ENCODE results near the gene LSR. TPM values are rescaled to one million over a fixed set of nuclear protein-coding genes. Genes with fewer than 3 reads are reported as not detected.

Gene LSR
- total RNA-seq, 1 experiment from 2014 or later = 152 TPM

- Mint-ChIP-seq H3K36me3 (ENCODE audit: insufficient read depth in 1 of 3, low read depth in 3 of 3) (peaks cover 48 to 71% (median 65%) of the 10 kb centered on the region in 3 experiments), H3K4me1 (peaks cover 37 to 39% of the 10 kb centered on the region in 2 experiments), H3K27me3 (ENCODE audit: low read depth) (no peaks in the 10 kb centered on the region; the same call in 1 of the 2 replicates), H3K4me3 (peak overlapping the region; percentile 34 to 51; a peak in 2 of 5 replicates), H3K27ac (no peak overlapping the region), H3K9me3 (no peaks in the 10 kb centered on the region; a peak in 1 of 5 replicates)
- Histone ChIP-seq H2BK12ac (ENCODE audit: insufficient read length, low read depth, low read length) (no peak overlapping the region), H3K9me3 (ENCODE audit: control insufficient read depth, low read depth, low read length) (no peaks in the 10 kb centered on the region), H4K5ac (ENCODE audit: insufficient read length, low read depth, low read length) (no peak overlapping the region), H2BK15ac (ENCODE audit: low read depth, low read length) (no peak overlapping the region), H3T11ph (ENCODE audit: low read length) (no peak overlapping the region), H3K4me2 (ENCODE audit: insufficient read depth, insufficient read length, low read length) (no peak overlapping the region), H3K27me3 (ENCODE audit: insufficient read depth, low read length) (no peaks in the 10 kb centered on the region), H3K79me1 (ENCODE audit: insufficient read depth, low read depth, low read length, poor library complexity, severe bottlenecking) (peaks cover 14% of the 10 kb centered on the region), H4K8ac (replicated peaks; ENCODE audit: insufficient read length, low read depth, low read length) (no peak overlapping the region), H3K9ac (ENCODE audit: extremely low read depth, insufficient read length, low read length) (no peak overlapping the region), H3K27ac (ENCODE audit: insufficient read length, low read depth, low read length) (no peak overlapping the region), H2BK20ac (ENCODE audit: low read depth, low read length, poor library complexity, severe bottlenecking) (no peak overlapping the region), H3K23ac (ENCODE audit: insufficient read length, low read depth, low read length) (no peak overlapping the region), H3K23me2 (ENCODE audit: insufficient read length, low read depth, low read length, poor library complexity, severe bottlenecking) (peaks cover 7% of the 10 kb centered on the region), H2AFZ (ENCODE audit: low read length) (no peak overlapping the region), H3K79me2 (ENCODE audit: insufficient read depth, low read length) (peaks cover 15% of the 10 kb centered on the region; the same call in 1 of the 2 replicates), H3K4me1 (ENCODE audit: insufficient read depth, low read length) (no peaks in the 10 kb centered on the region; the same call in 1 of the 2 replicates), H2BK120ac (ENCODE audit: low read depth, low read length, poor library complexity, severe bottlenecking) (no peak overlapping the region), H2BK5ac (ENCODE audit: insufficient read length, low read length) (no peak overlapping the region), H3K18ac (ENCODE audit: insufficient read length, low read depth, low read length) (no peak overlapping the region), H2AK5ac (ENCODE audit: insufficient read length, low read length) (no peak overlapping the region), H3K4ac (ENCODE audit: low read depth, low read length) (no peak overlapping the region), H4K20me1 (ENCODE audit: control insufficient read depth, insufficient read depth, insufficient read length) (peaks cover 6% of the 10 kb centered on the region), H4K91ac (ENCODE audit: insufficient read length, low read depth, low read length) (no peak overlapping the region), H3K14ac (ENCODE audit: insufficient read depth, low read length) (no peak overlapping the region), H3K56ac (ENCODE audit: insufficient read length, low read depth, low read length) (no peak overlapping the region)
- WGBS (ENCODE audit: extremely low coverage, insufficient read length, low lambda C conversion rate) = no CpG with 5 or more reads among the region's 2 CpGs
- TF ChIP-seq CTCF (conservative IDR thresholded peaks at IDR 0.05) = no peak
- no peak for DNase-seq
These were observed 2.7 kb downstream of the LSR start for GRCh38 chr19:35251456-35251855.
